Spleen (tissue), 11 donors: ENCODE data around the gene SCNM1. TPM values are rescaled to one million over a fixed set of nuclear protein-coding genes. Genes with fewer than 3 reads are reported as not detected.
A peak's percentile ranks its signal among the peaks of the same experiment; 100 is the strongest.

Source experiments
- DNase-seq: peaks from one replicate; pipeline ENCODE4 v3.0.0-alpha.2; 2020
- H3K27ac ChIP-seq, 8 donors: fragments of 200-600 bp; sonication (generic) in 7 of 8; 1 replicate in 4 of 8; 2 replicates in 4 of 8; pipeline versions ENCODE4 v1.5.0 to v1.8.0; 2016 to 2021; ENCODE audit warnings: inconsistent platforms in 4 of 8, mild to moderate bottlenecking in 4 of 8, moderate library complexity in 1 of 8
- H3K27me3 ChIP-seq, 7 donors: fragments of 200-600 bp; sonication (generic) in 6 of 7; replicated peaks in 1 of 7; 1 replicate in 4 of 7; 2 replicates in 3 of 7; pipeline versions ENCODE4 v1.5.0 to v1.8.0; 2016 to 2021; ENCODE audit warnings: inconsistent platforms in 3 of 7, mild to moderate bottlenecking in 1 of 7
- H3K36me3 ChIP-seq, 6 donors: fragments of 200-600 bp; sonication (generic) in 5 of 6; 1 replicate in 4 of 6; 2 replicates in 2 of 6; pipeline versions ENCODE4 v1.5.0 to v1.8.0; 2016 to 2021; ENCODE audit warnings: inconsistent platforms in 2 of 6
- H3K4me1 ChIP-seq, 6 donors: fragments of 200-600 bp; sonication (generic) in 5 of 6; 1 replicate in 3 of 6; 2 replicates in 3 of 6; pipeline versions ENCODE4 v1.5.0 to v1.8.0; 2016 to 2021; ENCODE audit warnings: inconsistent platforms in 3 of 6
- H3K4me3 ChIP-seq, 8 donors: fragments of 200-600 bp; sonication (generic) in 7 of 8; 1 replicate in 4 of 8; 2 replicates in 4 of 8; pipeline versions ENCODE4 v1.5.0 to v1.8.0; 2016 to 2021; ENCODE audit warnings: inconsistent platforms in 4 of 8, mild to moderate bottlenecking in 4 of 8, moderate library complexity in 2 of 8
- H3K9me3 ChIP-seq, 8 donors: fragments of 200-600 bp; sonication (generic) in 7 of 8; 1 replicate in 4 of 8; 2 replicates in 4 of 8; pipeline versions ENCODE4 v1.5.0 to v1.8.0; 2016 to 2021; ENCODE audit warnings: inconsistent platforms in 4 of 8
- POLR2A ChIP-seq, 3 donors: fragments of 450-650 bp; IDR thresholded peaks; one replicate each; pipeline ENCODE4 v1.5.1; 2017; ENCODE audit warnings: antibody characterized with exemption in 3 of 3, mild to moderate bottlenecking in 1 of 3
- POLR2AphosphoS5 ChIP-seq, 3 donors: sonication (generic); formaldehyde crosslinking; IDR thresholded peaks; one replicate each; pipeline ENCODE4 v1.5.1; 2017; ENCODE audit warnings: antibody characterized with exemption in 3 of 3
- WGBS, 5 donors: extraction: QIAGEN DNeasy Blood & Tissue Kit in 3 of 5; methylation state at CpG; one replicate each; pipeline versions ENCODE4 v1.1.5 to v1.1.7; 2013 to 2018; 5-methylcytosine and 5-hydroxymethylcytosine counted together
- intact Hi-C: fragments of 100-400 bp; cut with DNase I; formaldehyde crosslinking; loops from one replicate; pipeline ENCODE4 v1.15.0; 2023; ENCODE audit warnings: low total_unique reads
- polyA plus RNA-seq, 3 donors: library from polyadenylated mRNA; stranded (reverse); fragments of 200-250 nt; gene quantifications; one replicate each; pipeline ENCODE4 v1.2.1, GENCODE V29; 2013
- total RNA-seq, 7 donors: library from RNA; depleted of rRNA in 3 of 7; stranded (reverse); fragments of >200 nt in 3 of 7; fragmentation: NEBNext Ultra II Directional in 4 of 7; extraction: Animal tissue kit (Norgen Biotek cat#: 25700) in 4 of 7; gene quantifications; one replicate each; pipeline versions ENCODE4 v1.1.0 to v1.2.1, GENCODE V29; 2016 to 2021
- TF ChIP-seq, protein P1 (sequence below), 11 experiments: fragments of 200-600 bp in 7 of 11; fragments of 450-650 bp in 4 of 11; sonication (generic) in 4 of 11; IDR thresholded peaks in 8 of 11; conservative IDR thresholded peaks in 3 of 11; 1 replicate in 7 of 11; 2 replicates in 4 of 11; pipeline versions ENCODE4 v1.4.0 to v1.8.0; 2016 to 2021; ENCODE audit warnings: antibody characterized with exemption in 11 of 11, inconsistent platforms in 4 of 11, mild to moderate bottlenecking in 1 of 11
- donor health status: healthy with polysubstance abuse.
- donor health status: DM: no; HTN: no; CAD: no; lungs with moderate emphysema.
- donor health status: DM: no; HTN: no; CAD: no.
- donor health status: Bipolar disorder and iron deficiency.
- donor health status: healthy.
- donor health status: DM: no; HTN: no; CAD: no.
- donor health status: DM: yes; HTN: yes; CAD: no.

Gene SCNM1
- total and polyA plus RNA-seq, 10 donors = 36.2 to 96.2 (median 49.8) TPM

DNA sequence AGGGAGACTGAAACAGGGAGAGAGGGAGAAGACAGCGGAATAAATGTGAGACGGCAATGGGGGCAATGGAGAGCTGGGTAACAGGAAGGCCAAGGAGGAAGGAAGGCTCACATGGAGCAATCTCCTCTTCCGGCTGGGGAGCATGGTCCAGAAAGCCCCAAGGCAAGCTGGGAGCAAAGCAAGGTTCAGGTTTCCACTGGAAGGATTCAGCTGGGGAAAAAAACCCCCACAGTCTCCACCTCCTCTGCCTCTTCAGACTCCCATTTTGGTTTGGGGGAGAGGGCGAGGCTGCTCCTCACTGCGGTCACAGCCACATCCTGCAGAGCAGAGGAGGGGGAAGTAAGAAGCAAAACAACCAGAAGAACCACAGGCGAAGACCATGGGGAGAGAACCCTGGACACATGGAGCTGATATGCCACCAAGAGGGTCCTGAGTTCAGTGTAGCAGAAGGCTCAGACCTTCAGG lies 8.8 kb upstream of the SCNM1 start:
- H3K36me3 ChIP-seq = peaks cover 0 to 51% (median 23%) of the 10 kb centered on the region in 6 donors
- peak overlapping the region; percentile 66 to 94 (median 85) for H3K27ac ChIP-seq
- H3K4me1 ChIP-seq = peaks cover 15 to 65% (median 44%) of the 10 kb centered on the region in 6 donors
- H3K4me3 ChIP-seq = peak overlapping the region; percentile 54 to 91 (median 62)
- DNase-seq = peak; percentile 90
- WGBS, 5 donors = 20 to 36% (median 32%) methylated on average over 6 of the region's 6 CpGs
- no peaks in the 10 kb centered on the region for H3K27me3 ChIP-seq
- TF ChIP-seq, protein P1, sequence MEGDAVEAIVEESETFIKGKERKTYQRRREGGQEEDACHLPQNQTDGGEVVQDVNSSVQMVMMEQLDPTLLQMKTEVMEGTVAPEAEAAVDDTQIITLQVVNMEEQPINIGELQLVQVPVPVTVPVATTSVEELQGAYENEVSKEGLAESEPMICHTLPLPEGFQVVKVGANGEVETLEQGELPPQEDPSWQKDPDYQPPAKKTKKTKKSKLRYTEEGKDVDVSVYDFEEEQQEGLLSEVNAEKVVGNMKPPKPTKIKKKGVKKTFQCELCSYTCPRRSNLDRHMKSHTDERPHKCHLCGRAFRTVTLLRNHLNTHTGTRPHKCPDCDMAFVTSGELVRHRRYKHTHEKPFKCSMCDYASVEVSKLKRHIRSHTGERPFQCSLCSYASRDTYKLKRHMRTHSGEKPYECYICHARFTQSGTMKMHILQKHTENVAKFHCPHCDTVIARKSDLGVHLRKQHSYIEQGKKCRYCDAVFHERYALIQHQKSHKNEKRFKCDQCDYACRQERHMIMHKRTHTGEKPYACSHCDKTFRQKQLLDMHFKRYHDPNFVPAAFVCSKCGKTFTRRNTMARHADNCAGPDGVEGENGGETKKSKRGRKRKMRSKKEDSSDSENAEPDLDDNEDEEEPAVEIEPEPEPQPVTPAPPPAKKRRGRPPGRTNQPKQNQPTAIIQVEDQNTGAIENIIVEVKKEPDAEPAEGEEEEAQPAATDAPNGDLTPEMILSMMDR (IDR thresholded peaks at IDR 0.05 in 8 of 11, conservative IDR thresholded peaks at IDR 0.05 in 3 of 11) = peak in 2 of 11 experiments; percentile 7 to 13
- peak in 2 of 3 donors; percentile 69 to 79 for TF ChIP-seq POLR2AphosphoS5 (IDR thresholded peaks at IDR 0.05)
- no peak for TF ChIP-seq POLR2A (IDR thresholded peaks at IDR 0.05)
- intact Hi-C loops = loop anchor here (5.0 kb wide), 1 partner anchor 55 kb away; no protein-coding TSS in a partner anchor
- no peaks in the 10 kb centered on the region for H3K9me3 ChIP-seq

DNA sequence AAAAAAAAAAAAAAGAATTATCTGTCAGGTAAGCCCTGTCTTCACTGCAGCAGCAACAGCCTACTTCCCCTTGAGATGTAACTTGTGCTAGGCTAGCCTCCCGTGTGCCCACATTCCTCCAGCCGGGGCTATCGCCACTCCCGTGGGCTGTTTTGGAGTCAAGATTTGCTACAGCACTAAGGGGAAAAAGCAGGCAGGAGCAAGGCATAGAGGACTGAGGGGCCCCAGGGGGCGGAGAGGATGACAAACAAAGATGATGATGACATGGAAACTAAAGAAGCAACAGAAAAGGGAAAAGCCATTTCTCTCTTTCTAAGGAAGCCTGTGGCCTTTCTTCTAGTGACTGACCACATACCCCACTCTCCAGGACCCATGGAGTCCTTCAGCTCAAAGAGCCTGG lies 7.6 kb upstream of the SCNM1 start:
- intact Hi-C loops = loop anchor here (5.0 kb wide), 1 partner anchor 56 kb away; no protein-coding TSS in a partner anchor
- Histone ChIP-seq H3K4me1 (peaks cover 15 to 77% (median 55%) of the 10 kb centered on the region in 6 donors), H3K4me3 (peak overlapping the region in 6 of 8 donors; percentile 55 to 91 (median 66)), H3K9me3 (no peaks in the 10 kb centered on the region), H3K27ac (peak overlapping the region in 7 of 8 donors; percentile 83 to 94 (median 85)), H3K27me3 (no peaks in the 10 kb centered on the region), H3K36me3 (peaks cover 0 to 63% (median 23%) of the 10 kb centered on the region in 6 donors)
- DNase-seq = peak; percentile 77
- TF ChIP-seq, protein P1 (IDR thresholded peaks at IDR 0.05 in 8 of 11, conservative IDR thresholded peaks at IDR 0.05 in 3 of 11) = no peak
- TF ChIP-seq POLR2A (IDR thresholded peaks at IDR 0.05) = no peak
- no peak for TF ChIP-seq POLR2AphosphoS5 (IDR thresholded peaks at IDR 0.05)
- WGBS, 5 donors = 18 to 63% (median 52%) methylated on average over 5 of the region's 5 CpGs

DNA sequence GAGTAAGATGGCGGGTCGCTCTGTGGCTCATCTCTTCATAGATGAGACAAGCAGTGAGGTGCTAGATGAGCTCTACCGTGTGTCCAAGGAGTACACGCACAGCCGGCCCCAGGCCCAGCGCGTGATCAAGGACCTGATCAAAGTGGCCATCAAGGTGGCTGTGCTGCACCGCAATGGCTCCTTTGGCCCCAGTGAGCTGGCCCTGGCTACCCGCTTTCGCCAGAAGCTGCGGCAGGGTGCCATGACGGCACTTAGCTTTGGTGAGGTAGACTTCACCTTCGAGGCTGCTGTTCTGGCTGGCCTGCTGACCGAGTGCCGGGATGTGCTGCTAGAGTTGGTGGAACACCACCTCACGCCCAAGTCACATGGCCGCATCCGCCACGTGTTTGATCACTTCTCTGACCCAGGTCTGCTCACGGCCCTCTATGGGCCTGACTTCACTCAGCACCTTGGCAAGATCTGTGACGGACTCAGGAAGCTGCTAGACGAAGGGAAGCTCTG lies 7.1 kb upstream of the SCNM1 start:
- Histone ChIP-seq H3K9me3 (no peaks in the 10 kb centered on the region), H3K27ac (peak overlapping the region in 7 of 8 donors; percentile 83 to 94 (median 85)), H3K4me3 (peak overlapping the region in 5 of 8 donors; percentile 55 to 91 (median 67)), H3K27me3 (no peaks in the 10 kb centered on the region), H3K4me1 (peaks cover 15 to 82% (median 58%) of the 10 kb centered on the region in 6 donors), H3K36me3 (peaks cover 0 to 68% (median 23%) of the 10 kb centered on the region in 6 donors)
- WGBS, 5 donors = 84 to 89% (median 86%) methylated on average over 19 to 22 of the region's 22 CpGs
- no peak for TF ChIP-seq POLR2A (IDR thresholded peaks at IDR 0.05)
- TF ChIP-seq POLR2AphosphoS5 (IDR thresholded peaks at IDR 0.05) = peak in 2 of 3 donors; percentile 12 to 45
- TF ChIP-seq, protein P1 (IDR thresholded peaks at IDR 0.05 in 8 of 11, conservative IDR thresholded peaks at IDR 0.05 in 3 of 11) = no peak
- intact Hi-C loops = loop anchor here (5.0 kb wide), 1 partner anchor 56 kb away; no protein-coding TSS in a partner anchor
- DNase-seq = peak; percentile 78

DNA sequence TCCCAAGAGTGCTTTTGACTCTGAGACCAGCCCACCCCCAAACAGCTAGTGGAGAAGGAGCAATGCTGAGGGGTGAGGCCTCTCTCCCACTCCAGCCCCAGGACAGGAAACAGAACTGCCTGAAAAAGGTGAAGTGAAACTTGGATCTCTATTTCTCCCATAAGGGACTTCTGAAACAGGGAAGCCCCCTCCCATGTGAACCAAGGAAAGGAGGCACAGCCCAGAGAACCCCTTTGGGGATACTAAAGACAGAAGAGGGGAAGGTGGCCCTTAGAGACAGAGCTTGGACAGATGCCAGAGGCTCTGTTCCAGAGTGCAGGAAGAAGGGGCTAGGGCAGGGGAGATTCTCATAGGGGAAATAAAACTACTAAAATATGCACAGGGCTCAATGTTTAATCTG lies 6.6 kb upstream of the SCNM1 start:
- intact Hi-C loops = loop anchor here (5.0 kb wide), 1 partner anchor 57 kb away; no protein-coding TSS in a partner anchor
- Histone ChIP-seq H3K27ac (peak overlapping the region in 7 of 8 donors; percentile 22 to 94 (median 85)), H3K4me1 (peaks cover 19 to 87% (median 62%) of the 10 kb centered on the region in 6 donors), H3K4me3 (peak overlapping the region in 2 of 8 donors; percentile 67 to 91), H3K9me3 (no peaks in the 10 kb centered on the region), H3K36me3 (peaks cover 0 to 73% (median 23%) of the 10 kb centered on the region in 6 donors), H3K27me3 (no peaks in the 10 kb centered on the region)
- DNase-seq = peak; percentile 22
- no peak for TF ChIP-seq POLR2AphosphoS5 (IDR thresholded peaks at IDR 0.05)
- TF ChIP-seq, protein P1 (IDR thresholded peaks at IDR 0.05 in 8 of 11, conservative IDR thresholded peaks at IDR 0.05 in 3 of 11) = no peak
- TF ChIP-seq POLR2A (IDR thresholded peaks at IDR 0.05) = no peak
